CD4-positive, alpha-beta T cell treated with Interferon alpha-2 for 1 hour (primary cell): ENCODE results near the gene PRKN.

Experiments used
- DNase-seq, 2 donors: peaks; one replicate each; pipeline ENCODE4 v3.0.0-alpha.2; 2020 to 2022

The PRKN gene

DNA sequence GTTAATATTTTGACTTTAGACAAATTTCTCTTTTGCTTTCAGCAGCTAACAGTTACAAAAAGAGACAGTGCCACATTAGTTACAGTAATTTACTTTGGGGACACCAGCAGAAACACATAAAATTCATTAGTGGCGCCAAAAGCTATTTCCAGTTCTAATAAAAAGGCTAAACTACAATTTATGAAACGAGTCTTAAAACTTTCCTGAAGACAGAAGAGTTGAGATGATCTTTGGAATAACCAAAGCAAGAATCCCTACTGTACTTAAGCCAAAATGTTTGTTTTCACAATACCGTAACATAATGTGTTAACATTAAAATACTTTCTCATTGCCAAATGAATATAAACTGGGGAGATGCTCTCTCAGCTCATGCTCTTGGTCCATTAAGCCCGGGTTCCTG is 1103.5 kb downstream of the PRKN start:
- no peak for DNase-seq

DNA sequence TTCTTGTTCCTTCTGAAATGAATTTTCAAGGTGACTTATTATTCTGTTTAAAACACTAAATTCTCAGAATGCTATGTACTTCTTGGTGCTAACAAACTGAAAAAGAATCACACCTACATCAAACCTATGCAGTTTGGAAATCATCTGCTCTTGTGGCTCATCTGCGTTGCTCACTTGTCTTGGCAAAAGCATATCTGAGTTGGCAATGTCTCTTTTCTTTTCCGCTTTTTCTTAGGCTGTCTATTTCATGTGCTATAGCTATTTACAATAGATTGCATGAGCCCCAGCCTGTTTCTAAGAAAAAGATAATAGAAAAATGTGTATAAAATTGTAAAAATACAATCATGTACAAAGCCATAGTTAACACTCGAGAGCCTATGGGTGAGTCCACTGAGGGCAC is 1104.8 kb downstream of the PRKN start:
- no peak for DNase-seq

- no peak for DNase-seq
These were observed 1108.6 kb downstream of the PRKN start for GRCh38 chr6:161618831-161619454.

- DNase-seq = no peak
These were observed 1113.9 kb downstream of the PRKN start for GRCh38 chr6:161613711-161614110.

DNA sequence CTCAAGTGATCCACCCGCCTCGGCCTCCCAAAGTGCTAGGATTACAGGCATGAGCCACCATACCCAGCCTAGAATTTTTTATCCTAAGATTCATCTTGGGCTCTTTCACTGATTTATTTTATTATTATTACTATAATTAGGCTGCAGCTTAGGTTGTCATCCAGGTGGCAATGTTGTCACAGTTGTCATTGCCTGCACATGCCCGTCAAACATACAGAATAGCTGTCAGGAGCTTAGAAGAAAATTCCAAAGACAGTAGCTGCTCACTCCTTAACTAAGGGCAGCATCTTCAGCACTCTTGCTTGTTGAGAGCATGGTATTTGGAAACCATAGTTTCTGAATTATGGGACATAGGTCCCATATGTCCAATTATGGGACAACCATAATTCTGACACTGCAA is 1118.8 kb downstream of the PRKN start:
- DNase-seq = no peak

GRCh38 chr6:161607696-161608297 is 1119.8 kb downstream of the PRKN start:
- no peak for DNase-seq

DNA sequence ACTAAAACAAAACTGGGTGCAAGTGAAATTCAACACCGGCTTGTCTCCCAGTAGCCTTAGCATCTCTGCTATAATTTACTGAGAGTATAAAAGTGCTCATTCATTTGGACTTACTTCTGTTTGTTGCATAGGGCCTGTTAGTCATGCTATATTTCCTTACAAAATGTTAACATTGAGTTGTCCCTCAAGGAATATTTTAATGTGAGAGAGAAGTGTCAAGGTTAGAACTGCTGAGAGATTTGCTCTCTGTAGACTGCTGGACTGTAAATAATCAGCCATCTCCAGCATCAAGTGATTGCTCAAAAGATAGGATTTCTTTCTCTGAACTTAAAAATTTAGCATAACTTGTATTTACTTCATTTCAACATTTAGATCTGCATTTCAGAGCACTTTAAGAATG is 1125.2 kb downstream of the PRKN start:
- DNase-seq = no peak

DNA sequence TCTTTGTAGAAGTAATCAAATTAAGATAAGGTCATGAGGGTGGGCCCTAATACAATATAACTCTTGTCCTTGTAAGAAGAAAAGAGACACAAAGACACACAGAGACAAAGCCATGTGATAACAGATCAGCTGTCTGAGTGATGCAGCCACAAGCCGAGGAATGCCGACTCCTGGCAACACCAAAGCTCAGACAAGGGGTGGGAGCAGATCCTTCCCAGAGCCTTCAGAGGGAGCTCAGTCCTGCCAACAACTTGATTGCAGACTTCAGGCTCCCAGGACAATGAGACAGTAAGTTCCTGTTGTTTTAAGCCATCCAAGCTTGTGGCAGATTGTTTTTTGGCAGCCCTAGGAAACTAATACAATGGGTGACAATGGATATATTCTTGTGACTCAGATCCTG is 1128.7 kb downstream of the PRKN start:
- no peak for DNase-seq

GRCh38 chr6:161596807-161597520 is 1130.6 kb downstream of the PRKN start:
- no peak for DNase-seq

DNA sequence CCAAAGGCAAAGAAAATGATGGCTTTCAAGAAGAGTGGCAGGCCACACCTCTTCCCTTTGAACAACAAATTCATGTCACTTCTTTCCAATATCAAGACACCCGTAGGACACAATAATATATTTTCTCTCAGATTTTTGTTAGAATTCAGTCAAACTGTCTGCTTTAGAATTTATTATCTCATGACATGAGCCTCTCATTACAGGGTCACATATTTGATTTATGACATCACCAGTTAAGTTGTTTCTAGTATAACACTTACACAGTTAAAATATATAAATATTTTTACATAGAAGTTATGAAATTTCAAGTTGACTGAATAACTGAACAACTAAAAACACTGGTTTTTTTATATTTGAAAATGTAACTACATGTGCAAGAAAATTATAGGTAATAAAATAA is 1133.2 kb downstream of the PRKN start:
- DNase-seq = no peak

DNA sequence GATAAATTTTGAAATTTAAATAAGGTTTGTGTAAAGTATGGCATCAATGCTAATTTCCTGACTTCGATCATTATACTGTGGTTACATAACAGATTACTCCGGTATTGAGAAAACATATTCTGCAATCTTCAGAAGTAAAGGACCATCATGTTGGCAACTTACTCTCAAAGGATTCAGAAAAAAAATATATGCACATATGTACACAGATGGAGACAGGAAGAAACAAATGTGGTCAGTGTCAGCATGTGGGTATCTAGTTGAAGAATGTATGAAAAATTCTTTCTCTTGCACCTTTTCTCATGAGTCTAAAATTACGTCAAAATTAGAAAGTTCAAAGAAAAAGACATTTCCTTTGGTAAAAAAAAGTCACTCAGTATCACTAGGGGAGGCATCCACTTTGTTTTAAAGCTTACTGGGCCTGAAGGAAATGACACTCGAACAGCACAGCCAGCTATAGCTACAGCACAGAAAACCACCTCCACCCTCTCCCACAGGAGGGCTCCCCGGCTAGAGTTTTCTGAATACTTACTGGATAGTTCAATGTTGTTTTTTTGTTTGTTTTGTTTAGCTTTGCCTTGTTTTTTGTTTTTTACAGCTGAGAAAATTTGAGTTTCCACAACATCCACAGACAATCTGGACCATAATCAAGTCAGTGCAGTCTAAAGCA is 1136.5 kb downstream of the PRKN start:
- no peak for DNase-seq

DNA sequence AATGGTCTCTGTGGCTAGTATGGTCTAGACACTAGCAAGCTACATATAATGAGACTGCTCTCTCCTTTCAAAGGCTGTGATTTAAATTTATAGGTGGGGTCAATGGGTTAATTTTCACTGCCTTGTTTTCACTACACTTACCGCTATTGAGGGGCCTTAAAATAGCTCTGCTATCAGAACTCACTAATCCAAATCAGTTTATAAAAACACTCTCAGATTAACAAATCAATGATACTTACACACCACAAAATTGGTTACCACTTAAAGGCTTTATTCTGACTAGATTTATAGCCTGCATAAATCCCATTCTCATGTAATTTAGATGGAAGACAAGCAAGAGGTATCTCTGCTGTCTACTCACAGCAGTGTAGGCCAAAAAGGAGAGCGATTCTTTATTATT is 1140.7 kb downstream of the PRKN start:
- no peak for DNase-seq

GRCh38 chr6:161584621-161585340 is 1142.8 kb downstream of the PRKN start:
- DNase-seq = no peak

DNA sequence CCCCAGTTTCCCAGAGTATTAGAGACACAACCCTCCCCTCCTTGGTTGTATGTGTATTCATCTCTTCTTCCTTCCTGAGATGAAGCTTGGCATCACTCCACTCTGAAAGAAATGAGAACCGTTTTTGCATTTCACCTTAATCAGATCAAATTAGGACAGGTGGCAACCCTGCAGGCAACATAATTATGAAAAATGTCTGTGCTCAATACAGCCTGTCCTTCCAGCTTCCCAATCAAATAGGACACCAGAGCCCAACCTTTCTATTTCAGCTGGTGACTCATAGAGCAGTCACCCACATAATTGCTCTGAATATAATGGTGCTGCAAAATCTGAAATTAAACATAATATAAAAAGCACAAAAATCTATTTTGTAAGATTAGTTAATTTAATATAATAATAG is 1143.5 kb downstream of the PRKN start:
- no peak for DNase-seq

DNA sequence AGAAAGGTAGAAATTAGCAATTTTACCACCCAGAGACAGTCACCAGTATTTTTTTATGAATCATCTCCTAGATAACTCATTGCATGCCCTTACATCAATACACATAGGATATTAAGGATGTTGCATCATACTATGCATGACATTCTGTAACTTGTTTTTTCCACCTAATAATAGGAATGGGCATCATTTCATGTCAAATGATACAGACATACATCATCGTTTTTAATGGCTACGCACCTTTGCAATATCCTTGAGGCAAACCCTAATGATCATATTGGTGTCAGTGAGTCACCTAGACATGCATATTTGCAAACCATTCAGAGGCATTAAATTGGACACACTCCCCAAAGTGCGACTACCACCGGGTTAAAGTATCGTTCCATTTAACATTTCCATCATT is 1144.0 kb downstream of the PRKN start:
- DNase-seq = no peak

- no peak for DNase-seq
These were observed 1149.1 kb downstream of the PRKN start for GRCh38 chr6:161578478-161578877.

DNA sequence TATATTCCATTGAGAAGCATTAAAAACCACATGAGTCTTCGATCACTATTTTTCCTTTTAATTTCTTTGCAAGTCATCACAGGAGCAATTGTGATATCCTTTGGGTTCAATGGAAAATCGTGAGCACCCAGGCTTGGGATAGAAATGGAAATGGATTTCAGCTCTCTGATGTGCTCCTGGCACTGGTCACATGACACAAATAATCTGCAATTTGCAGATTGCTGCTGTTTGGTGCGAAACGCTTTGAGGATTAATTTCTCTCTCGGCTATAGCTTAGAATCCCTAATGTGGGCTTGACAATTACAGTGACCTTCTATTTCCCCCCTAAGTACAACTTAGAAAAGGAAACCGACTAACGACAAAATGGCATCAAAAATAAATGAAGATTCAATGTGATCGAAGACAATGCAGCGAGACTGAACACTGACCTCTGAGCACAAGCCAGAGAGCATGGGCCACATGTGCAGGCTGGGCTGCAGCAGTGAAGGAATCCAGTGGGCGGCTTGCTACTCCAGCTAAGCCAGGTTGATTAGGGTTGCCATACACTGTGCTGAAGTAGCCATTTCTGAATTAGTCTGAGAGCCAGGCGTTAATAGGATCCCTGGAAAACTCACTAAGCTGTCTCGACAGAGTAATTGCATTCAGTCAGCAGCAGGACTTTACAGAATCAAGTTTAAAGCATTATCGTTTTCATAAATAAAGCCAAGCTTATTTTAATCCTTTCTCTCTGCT is 1151.9 kb downstream of the PRKN start:
- DNase-seq = no peak

DNA sequence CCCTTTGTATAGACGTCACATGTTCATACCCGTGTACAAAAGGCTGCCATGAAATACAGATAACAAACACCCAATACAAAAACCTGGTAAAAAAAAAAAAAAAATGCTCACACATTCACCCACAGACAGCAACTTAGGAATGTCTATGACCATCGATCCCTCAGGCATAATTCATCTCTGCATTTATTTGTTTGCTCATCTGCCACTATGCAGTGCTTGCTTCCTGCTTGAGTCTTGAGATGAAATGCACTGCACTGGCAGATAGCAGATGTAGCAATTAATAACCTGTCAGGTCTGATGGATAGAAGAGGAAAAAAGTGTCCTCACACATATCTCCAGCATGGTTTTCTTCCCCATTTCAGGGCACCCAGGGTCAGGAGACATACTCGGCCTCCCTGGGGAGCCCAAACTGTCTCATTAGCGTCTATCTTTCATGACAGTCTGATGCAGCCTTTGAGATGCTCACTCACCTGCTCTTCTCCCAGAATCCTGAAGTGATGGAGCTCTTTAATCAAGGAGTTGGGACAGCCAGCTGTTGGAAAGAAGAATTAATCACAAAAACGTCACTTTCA is 1158.6 kb downstream of the PRKN start:
- no peak for DNase-seq

DNA sequence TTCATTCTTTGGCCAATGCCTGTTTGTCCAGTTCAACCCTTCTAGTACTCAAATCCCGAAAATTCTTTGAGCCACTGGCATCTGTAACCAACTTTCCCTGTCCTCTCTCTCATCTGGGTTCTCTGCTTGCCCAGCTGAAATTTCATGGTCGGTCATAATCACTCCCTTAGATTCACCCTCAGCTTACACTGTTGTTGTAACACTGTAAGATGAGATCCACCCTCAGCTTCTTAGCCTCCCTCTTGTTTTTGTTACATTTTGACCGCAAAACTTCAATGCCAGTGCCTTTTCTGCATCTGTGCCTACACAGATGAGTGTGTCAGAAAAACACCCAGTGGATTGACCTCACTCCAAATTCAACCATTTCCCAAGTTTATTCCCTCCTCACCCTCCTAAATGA is 1162.6 kb downstream of the PRKN start:
- no peak for DNase-seq

DNA sequence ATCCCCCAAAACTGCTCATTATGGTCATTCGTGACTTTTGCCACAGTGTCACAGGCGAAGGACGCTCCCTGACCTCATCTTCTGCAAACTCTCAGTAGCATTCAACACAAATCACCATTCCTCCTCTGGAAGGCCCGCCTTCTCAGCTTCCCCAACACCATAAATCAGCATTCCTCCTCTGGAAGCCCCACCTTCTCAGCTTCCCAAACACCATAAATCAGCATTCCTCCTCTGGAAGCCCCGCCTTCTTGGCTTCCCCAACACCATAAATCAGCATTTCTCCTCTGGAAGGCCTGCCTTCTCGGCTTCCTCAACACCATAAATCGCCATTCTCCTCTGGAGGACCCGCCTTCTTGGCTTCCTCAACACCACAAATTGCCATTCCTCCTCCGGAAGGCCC is 1165.7 kb downstream of the PRKN start:
- no peak for DNase-seq

DNA sequence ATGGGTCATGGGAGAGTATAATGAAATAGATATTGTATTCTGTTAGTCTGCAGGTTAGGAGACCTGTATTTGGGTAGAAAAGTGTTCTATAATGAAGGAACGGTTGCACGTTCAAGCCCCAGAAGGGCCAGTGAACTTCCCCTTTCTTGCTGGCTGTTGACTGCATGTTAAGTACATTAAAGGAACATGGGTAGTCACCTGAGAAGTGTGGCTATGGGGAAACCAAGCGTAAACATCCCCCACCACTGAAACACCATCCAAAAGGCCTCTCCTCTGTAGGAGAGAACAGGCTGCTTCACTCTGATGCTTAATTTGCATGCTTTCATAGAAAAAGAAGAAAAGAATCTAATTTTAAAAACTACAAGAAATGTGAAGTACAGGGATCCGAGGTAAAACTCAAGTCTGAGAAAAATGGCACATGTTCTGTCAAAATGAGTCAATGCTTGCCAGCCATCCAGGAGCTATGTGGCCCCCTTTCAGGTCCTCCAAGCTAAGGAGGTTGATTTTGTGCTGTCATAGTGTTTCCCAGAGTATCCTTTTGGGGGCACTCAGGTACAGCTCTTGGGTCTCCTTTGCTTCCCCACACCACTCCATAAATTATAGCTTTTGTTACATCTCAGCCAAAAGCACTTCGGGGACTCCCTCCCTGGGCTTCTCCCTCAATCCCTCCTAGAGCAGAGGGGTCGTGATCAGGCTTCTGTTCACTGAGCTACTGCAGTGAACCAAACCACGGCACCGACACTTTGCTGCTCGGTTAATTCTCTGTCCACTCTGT is 1170.0 kb downstream of the PRKN start:
- DNase-seq = no peak
